ENCODE data around the gene IQCC. TPM values are rescaled to one million over a fixed set of nuclear protein-coding genes. Genes with fewer than 3 reads are reported as not detected.
"Not testable (repeated sequence)": the region's sequence is repeated elsewhere in the genome, so short reads cannot be mapped to it uniquely, and the experiment has no call there.

The IQCC gene
- 0.76 and 2.2 TPM in 2 replicates for total RNA-seq (2012; rRNA removed)

GRCh38 chr1:32205401-32206370, at the start of gene IQCC:
TSS of gene IQCC (plus strand) at chr1:32205671. CDS start at chr1:32205682, 11 bp downstream.
- peak within 1 kb of the TSS; percentile 78 for H3K4me3 ChIP-seq (ENCODE audit: low read length)
- H3K27me3 ChIP-seq (ENCODE audit: control insufficient read depth, insufficient read depth, low read length): no peaks in the 10 kb centered on the region
- H3K9ac ChIP-seq (ENCODE audit: low read depth, low read length): peak within 1 kb of the TSS; percentile 84
- H3K4me2 ChIP-seq (ENCODE audit: low read length): peak within 1 kb of the TSS; percentile 95
- no peaks in the 10 kb centered on the region for H3K36me3 ChIP-seq (ENCODE audit: insufficient read depth, low read length)
- H3K9me3 ChIP-seq (replicated peaks; ENCODE audit: low read length): no peaks in the 10 kb centered on the region
- H3K4me1 ChIP-seq (ENCODE audit: control insufficient read depth, insufficient read depth, low read length): peaks cover 22% of the 10 kb centered on the region

GRCh38 chr1:32159189-32159588, 46.3 kb upstream of the IQCC start:
- Histone ChIP-seq H3K36me3 (ENCODE audit: insufficient read depth, low read length) (peaks cover 78% of the 10 kb centered on the region), H3K9me3 (replicated peaks; ENCODE audit: low read length) (no peaks in the 10 kb centered on the region), H3K4me1 (ENCODE audit: control insufficient read depth, insufficient read depth, low read length) (no peaks in the 10 kb centered on the region), H3K4me2 (ENCODE audit: low read length) (no peak overlapping the region), H3K4me3 (ENCODE audit: low read length) (no peak overlapping the region), H3K27me3 (ENCODE audit: control insufficient read depth, insufficient read depth, low read length) (no peaks in the 10 kb centered on the region), H3K9ac (ENCODE audit: low read depth, low read length) (no peak overlapping the region)

- H3K9me3 ChIP-seq (replicated peaks; ENCODE audit: low read length): no peaks in the 10 kb centered on the region
- peaks cover 68% of the 10 kb centered on the region for H3K36me3 ChIP-seq (ENCODE audit: insufficient read depth, low read length)
- no peak overlapping the region for H3K4me3 ChIP-seq (ENCODE audit: low read length)
Observed at GRCh38 chr1:32163405-32163804, 42.1 kb upstream of the IQCC start.

GRCh38 chr1:32165633-32166032, 39.8 kb upstream of the IQCC start:
- H3K4me2 ChIP-seq (ENCODE audit: low read length): not testable (repeated sequence)
- peaks cover 66% of the 10 kb centered on the region for H3K36me3 ChIP-seq (ENCODE audit: insufficient read depth, low read length)

More at GRCh38 chr1:32163405-32163804, 42.1 kb upstream of the IQCC start:
- H3K27me3 ChIP-seq (ENCODE audit: control insufficient read depth, insufficient read depth, low read length): no peaks in the 10 kb centered on the region
- no peaks in the 10 kb centered on the region for H3K4me1 ChIP-seq (ENCODE audit: control insufficient read depth, insufficient read depth, low read length)
- no peak overlapping the region for H3K9ac ChIP-seq (ENCODE audit: low read depth, low read length)
- H3K4me2 ChIP-seq (ENCODE audit: low read length): no peak overlapping the region

GRCh38 chr1:32170991-32171390, 34.5 kb upstream of the IQCC start:
- Histone ChIP-seq H3K4me2 (ENCODE audit: low read length) (no peak overlapping the region), H3K27me3 (ENCODE audit: control insufficient read depth, insufficient read depth, low read length) (no peaks in the 10 kb centered on the region), H3K4me1 (ENCODE audit: control insufficient read depth, insufficient read depth, low read length) (peaks cover 7% of the 10 kb centered on the region), H3K4me3 (ENCODE audit: low read length) (no peak overlapping the region), H3K36me3 (ENCODE audit: insufficient read depth, low read length) (peaks cover 73% of the 10 kb centered on the region), H3K9me3 (replicated peaks; ENCODE audit: low read length) (no peaks in the 10 kb centered on the region), H3K9ac (ENCODE audit: low read depth, low read length) (no peak overlapping the region)

More at GRCh38 chr1:32165633-32166032, 39.8 kb upstream of the IQCC start:
- not testable (repeated sequence) for H3K27me3 ChIP-seq (ENCODE audit: control insufficient read depth, insufficient read depth, low read length); H3K9me3 ChIP-seq (replicated peaks; ENCODE audit: low read length); H3K9ac ChIP-seq (ENCODE audit: low read depth, low read length); H3K4me1 ChIP-seq (ENCODE audit: control insufficient read depth, insufficient read depth, low read length); H3K4me3 ChIP-seq (ENCODE audit: low read length)

- Histone ChIP-seq H3K9me3 (replicated peaks; ENCODE audit: low read length) (no peaks in the 10 kb centered on the region), H3K4me1 (ENCODE audit: control insufficient read depth, insufficient read depth, low read length) (peaks cover 7% of the 10 kb centered on the region), H3K4me2 (ENCODE audit: low read length) (peak overlapping the region; percentile 21), H3K9ac (ENCODE audit: low read depth, low read length) (no peak overlapping the region), H3K4me3 (ENCODE audit: low read length) (no peak overlapping the region), H3K27me3 (ENCODE audit: control insufficient read depth, insufficient read depth, low read length) (no peaks in the 10 kb centered on the region), H3K36me3 (ENCODE audit: insufficient read depth, low read length) (peaks cover 60% of the 10 kb centered on the region)
Observed at GRCh38 chr1:32172621-32173245, 32.7 kb upstream of the IQCC start.

- peaks cover 20% of the 10 kb centered on the region for H3K36me3 ChIP-seq (ENCODE audit: insufficient read depth, low read length)
- H3K9me3 ChIP-seq (replicated peaks; ENCODE audit: low read length): no peaks in the 10 kb centered on the region
- H3K4me2 ChIP-seq (ENCODE audit: low read length): peak overlapping the region; percentile 88
- no peaks in the 10 kb centered on the region for H3K27me3 ChIP-seq (ENCODE audit: control insufficient read depth, insufficient read depth, low read length)
- H3K4me3 ChIP-seq (ENCODE audit: low read length): peak overlapping the region; percentile 76
- peaks cover 21% of the 10 kb centered on the region for H3K4me1 ChIP-seq (ENCODE audit: control insufficient read depth, insufficient read depth, low read length)
- peak overlapping the region; percentile 96 for H3K9ac ChIP-seq (ENCODE audit: low read depth, low read length)
Observed at GRCh38 chr1:32178380-32179192, 26.9 kb upstream of the IQCC start.

GRCh38 chr1:32179193-32179442, 26.4 kb upstream of the IQCC start:
- H3K36me3 ChIP-seq (ENCODE audit: insufficient read depth, low read length): peaks cover 18% of the 10 kb centered on the region
- H3K4me2 ChIP-seq (ENCODE audit: low read length): peak overlapping the region; percentile 88
- H3K4me3 ChIP-seq (ENCODE audit: low read length): peak overlapping the region; percentile 76
- peaks cover 21% of the 10 kb centered on the region for H3K4me1 ChIP-seq (ENCODE audit: control insufficient read depth, insufficient read depth, low read length)
- no peaks in the 10 kb centered on the region for H3K27me3 ChIP-seq (ENCODE audit: control insufficient read depth, insufficient read depth, low read length)
- peak overlapping the region; percentile 96 for H3K9ac ChIP-seq (ENCODE audit: low read depth, low read length)
- no peaks in the 10 kb centered on the region for H3K9me3 ChIP-seq (replicated peaks; ENCODE audit: low read length)

GRCh38 chr1:32179443-32180185, 25.9 kb upstream of the IQCC start, which contains the start of gene TXLNA:
TSS of gene TXLNA (plus strand) at chr1:32179675. CDS start at chr1:32180346, 671 bp downstream.
- peaks cover 18% of the 10 kb centered on the region for H3K36me3 ChIP-seq (ENCODE audit: insufficient read depth, low read length)
- peaks cover 25% of the 10 kb centered on the region for H3K4me1 ChIP-seq (ENCODE audit: control insufficient read depth, insufficient read depth, low read length)
- no peaks in the 10 kb centered on the region for H3K9me3 ChIP-seq (replicated peaks; ENCODE audit: low read length)
- H3K4me2 ChIP-seq (ENCODE audit: low read length): peak within 1 kb of the TSS; percentile 88
- H3K27me3 ChIP-seq (ENCODE audit: control insufficient read depth, insufficient read depth, low read length): no peaks in the 10 kb centered on the region
- H3K9ac ChIP-seq (ENCODE audit: low read depth, low read length): peak within 1 kb of the TSS; percentile 96
- H3K4me3 ChIP-seq (ENCODE audit: low read length): peak within 1 kb of the TSS; percentile 76

- Histone ChIP-seq H3K4me3 (ENCODE audit: low read length) (peak overlapping the region; percentile 76), H3K4me1 (ENCODE audit: control insufficient read depth, insufficient read depth, low read length) (peaks cover 28% of the 10 kb centered on the region), H3K9me3 (replicated peaks; ENCODE audit: low read length) (no peaks in the 10 kb centered on the region), H3K9ac (ENCODE audit: low read depth, low read length) (peak overlapping the region; percentile 96), H3K4me2 (ENCODE audit: low read length) (peak overlapping the region; percentile 88), H3K27me3 (ENCODE audit: control insufficient read depth, insufficient read depth, low read length) (no peaks in the 10 kb centered on the region), H3K36me3 (ENCODE audit: insufficient read depth, low read length) (peaks cover 24% of the 10 kb centered on the region)
Observed at GRCh38 chr1:32180186-32181060, 25.0 kb upstream of the IQCC start.
